ENCODE measurements around the gene OR2V1.
"Not testable (repeated sequence)": the region's sequence is repeated elsewhere in the genome, so short reads cannot be mapped to it uniquely, and the experiment has no call there.

OR2V1 gene

GRCh38 chr5:181101930-181102674 lies 28.9 kb downstream of the OR2V1 start:
- not testable (repeated sequence) for DNase-seq

- DNase-seq: not testable (repeated sequence)
Measured at GRCh38 chr5:181101030-181101641, 29.8 kb downstream of the OR2V1 start.

GRCh38 chr5:181100121-181100875 lies 30.7 kb downstream of the OR2V1 start:
- DNase-seq: no peak

GRCh38 chr5:181099602-181100086 lies 31.3 kb downstream of the OR2V1 start:
- no peak for DNase-seq

- DNase-seq: no peak
Measured at GRCh38 chr5:181098762-181099601, 32.0 kb downstream of the OR2V1 start.

- not testable (repeated sequence) for DNase-seq
Measured at GRCh38 chr5:181097759-181098491, 33.0 kb downstream of the OR2V1 start.

GRCh38 chr5:181097383-181097753 lies 33.6 kb downstream of the OR2V1 start:
- not testable (repeated sequence) for DNase-seq

GRCh38 chr5:181096721-181097382 lies 34.1 kb downstream of the OR2V1 start:
- DNase-seq: not testable (repeated sequence)

GRCh38 chr5:181095162-181095561 lies 35.8 kb downstream of the OR2V1 start:
- not testable (repeated sequence) for DNase-seq

- no peak for DNase-seq
Measured at GRCh38 chr5:181092428-181092827, 38.5 kb downstream of the OR2V1 start.

- no peak for DNase-seq
Measured at GRCh38 chr5:181088289-181088688, 42.7 kb downstream of the OR2V1 start.

- DNase-seq: no peak
Measured at GRCh38 chr5:181087309-181087708, 43.7 kb downstream of the OR2V1 start.

GRCh38 chr5:181086884-181087205 lies 44.1 kb downstream of the OR2V1 start:
- DNase-seq: no peak

- no peak for DNase-seq
Measured at GRCh38 chr5:181086026-181086883, 44.7 kb downstream of the OR2V1 start.

- DNase-seq: no peak
Measured at GRCh38 chr5:181084621-181085195, 46.3 kb downstream of the OR2V1 start.

GRCh38 chr5:181081989-181082388 lies 49.0 kb downstream of the OR2V1 start:
- no peak for DNase-seq

- no peak for DNase-seq
Measured at GRCh38 chr5:181076920-181077319, 54.0 kb downstream of the OR2V1 start.

Data from activated CD4-positive, alpha-beta T cell treated with anti-CD3 and anti-CD28 coated beads, Interleukin-2, amount 50 U/mL, for 48 hours (primary cell).